Neural crest cell (in vitro differentiated cells): Measurements from ENCODE around the gene NCAPG2. TPM values are rescaled to one million over a fixed set of nuclear protein-coding genes. Genes with fewer than 3 reads are reported as not detected.

ENCODE experiments used
- DNase-seq: peaks from one replicate; pipeline ENCODE4 v3.0.0; 2021; ENCODE audit warnings: low read depth, mixed read lengths, low spot score
- H3K27ac Mint-ChIP-seq: one replicate; pipeline ENCODE4 v1.8.0; 2021; ENCODE audit warnings: mild to moderate bottlenecking, mixed read lengths; ENCODE audit not compliant: unreplicated experiment
- H3K27me3 Mint-ChIP-seq: 2 replicates; pipeline ENCODE4 v1.8.0; 2021; ENCODE audit warnings: low read depth, mild to moderate bottlenecking, mixed read lengths
- H3K36me3 Mint-ChIP-seq: 2 replicates; pipeline ENCODE4 v1.8.0; 2021; ENCODE audit warnings: low read depth, mild to moderate bottlenecking, mixed read lengths
- H3K4me1 Mint-ChIP-seq: 2 replicates; pipeline ENCODE4 v1.8.0; 2021; ENCODE audit warnings: mixed read lengths
- H3K4me3 Mint-ChIP-seq: one replicate; pipeline ENCODE4 v1.8.0; 2021; ENCODE audit warnings: mild to moderate bottlenecking, mixed read lengths
- H3K9me3 Mint-ChIP-seq: 2 replicates; pipeline ENCODE4 v1.8.0; 2021; ENCODE audit warnings: mixed read lengths
- total RNA-seq: library from RNA; stranded (reverse); gene quantifications from 2 replicates; pipeline ENCODE4 v1.2.1, GENCODE V29; 2021
- TF ChIP-seq, protein P1 (sequence below): fragments of 200-600 bp; sonication (generic); conservative IDR thresholded peaks from 2 replicates; pipeline ENCODE4 v1.5.0; 2021; ENCODE audit warnings: antibody characterized with exemption, mild to moderate bottlenecking

NCAPG2 gene
- total RNA-seq, 1 donor from 2014 or later = 84.9 TPM

DNA sequence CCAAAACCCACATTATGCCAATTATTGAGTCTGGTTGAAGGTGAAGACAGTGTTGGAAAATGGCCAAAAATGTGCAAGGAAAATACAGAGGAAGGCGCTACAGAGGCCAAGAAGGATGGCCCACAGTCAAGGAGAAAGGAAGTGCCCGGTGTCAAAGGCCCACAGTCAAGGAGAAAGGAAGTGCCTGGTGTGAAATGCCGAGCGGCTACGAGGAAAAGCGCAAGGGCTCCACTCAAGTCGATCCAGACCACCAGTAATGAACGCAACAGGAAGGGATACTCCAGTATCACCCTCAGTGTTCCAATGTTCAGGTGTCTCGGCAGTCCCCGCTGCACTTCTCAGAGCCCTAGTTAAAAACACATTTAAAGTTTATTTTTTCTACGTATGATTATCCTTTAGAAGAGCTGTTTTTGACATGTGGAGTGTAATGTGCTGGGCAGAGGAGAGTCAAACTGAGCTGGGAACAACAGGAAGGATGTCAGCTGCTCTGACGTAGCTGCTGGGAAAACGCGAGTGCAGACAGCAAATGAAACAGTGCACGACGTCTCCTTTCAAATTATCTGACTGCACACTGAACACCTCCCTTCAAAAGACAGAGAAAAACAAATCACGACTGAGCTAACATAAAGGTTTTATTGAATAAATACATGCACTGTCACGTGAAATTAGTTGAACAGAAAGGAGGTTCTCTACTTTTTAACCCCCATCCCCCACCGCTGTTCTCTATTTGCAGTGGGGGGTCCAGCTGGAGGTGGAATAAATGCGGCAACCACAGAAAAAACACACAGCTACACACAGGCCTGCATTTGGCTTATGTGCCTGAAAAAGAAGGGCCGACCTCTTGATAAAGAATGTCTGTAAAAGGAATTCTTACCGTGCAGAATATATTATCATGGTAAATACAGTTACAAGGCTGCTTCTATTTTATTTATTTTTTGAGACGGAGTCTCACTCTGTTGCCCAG, 26.1 kb upstream of the NCAPG2 start:
- DNase-seq = no peak
- H3K36me3 Mint-ChIP-seq = peaks cover 13% of the 10 kb centered on the region
- peaks cover 16% of the 10 kb centered on the region for H3K4me1 Mint-ChIP-seq
- H3K27me3 Mint-ChIP-seq = no peaks in the 10 kb centered on the region
- TF ChIP-seq, protein P1, sequence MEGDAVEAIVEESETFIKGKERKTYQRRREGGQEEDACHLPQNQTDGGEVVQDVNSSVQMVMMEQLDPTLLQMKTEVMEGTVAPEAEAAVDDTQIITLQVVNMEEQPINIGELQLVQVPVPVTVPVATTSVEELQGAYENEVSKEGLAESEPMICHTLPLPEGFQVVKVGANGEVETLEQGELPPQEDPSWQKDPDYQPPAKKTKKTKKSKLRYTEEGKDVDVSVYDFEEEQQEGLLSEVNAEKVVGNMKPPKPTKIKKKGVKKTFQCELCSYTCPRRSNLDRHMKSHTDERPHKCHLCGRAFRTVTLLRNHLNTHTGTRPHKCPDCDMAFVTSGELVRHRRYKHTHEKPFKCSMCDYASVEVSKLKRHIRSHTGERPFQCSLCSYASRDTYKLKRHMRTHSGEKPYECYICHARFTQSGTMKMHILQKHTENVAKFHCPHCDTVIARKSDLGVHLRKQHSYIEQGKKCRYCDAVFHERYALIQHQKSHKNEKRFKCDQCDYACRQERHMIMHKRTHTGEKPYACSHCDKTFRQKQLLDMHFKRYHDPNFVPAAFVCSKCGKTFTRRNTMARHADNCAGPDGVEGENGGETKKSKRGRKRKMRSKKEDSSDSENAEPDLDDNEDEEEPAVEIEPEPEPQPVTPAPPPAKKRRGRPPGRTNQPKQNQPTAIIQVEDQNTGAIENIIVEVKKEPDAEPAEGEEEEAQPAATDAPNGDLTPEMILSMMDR = no peak
- H3K4me3 Mint-ChIP-seq = no peak overlapping the region
- H3K27ac Mint-ChIP-seq = peak overlapping the region; percentile 1
- no peaks in the 10 kb centered on the region for H3K9me3 Mint-ChIP-seq

DNA sequence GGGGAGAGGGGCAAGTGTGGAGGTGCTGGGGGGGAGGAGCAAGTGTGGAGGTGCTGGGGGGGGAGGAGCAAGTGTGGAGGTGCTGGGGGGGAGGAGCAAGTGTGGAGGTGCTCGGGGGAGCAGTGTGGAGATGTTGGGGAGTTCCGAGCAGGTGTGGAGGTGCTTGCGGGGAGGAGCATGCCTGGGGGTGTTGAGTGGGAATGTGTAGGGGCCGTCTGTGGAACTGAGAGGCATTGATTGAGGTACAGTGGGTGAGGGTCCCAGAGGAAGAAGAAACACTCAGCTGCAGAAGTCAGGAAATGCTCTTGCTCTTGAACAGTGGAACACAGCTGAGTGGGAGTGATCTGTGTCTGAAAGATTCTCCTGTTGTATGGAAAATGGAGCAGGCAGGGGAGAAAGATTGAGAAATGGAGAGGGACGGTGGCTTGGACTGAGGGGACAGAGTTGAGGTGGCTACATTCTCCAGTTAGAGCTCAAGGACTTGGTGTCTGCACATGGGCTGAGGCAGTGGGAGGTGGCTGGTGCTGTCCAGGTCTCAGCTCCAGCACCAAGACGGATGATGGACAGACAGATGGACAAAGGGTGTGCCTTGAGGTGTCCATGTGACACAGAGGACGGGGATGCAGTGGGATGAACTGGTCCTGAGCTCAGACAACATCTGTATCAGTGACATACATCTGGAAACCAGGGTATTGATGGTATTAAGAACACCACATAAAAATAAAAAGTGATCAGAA, 25.2 kb upstream of the NCAPG2 start:
- Mint-ChIP-seq H3K27me3 (no peaks in the 10 kb centered on the region), H3K9me3 (no peaks in the 10 kb centered on the region), H3K27ac (peak overlapping the region; percentile 7), H3K36me3 (peaks cover 12% of the 10 kb centered on the region), H3K4me3 (no peak overlapping the region), H3K4me1 (peaks cover 16% of the 10 kb centered on the region)
- no peak for DNase-seq
- TF ChIP-seq, protein P1 = no peak

DNA sequence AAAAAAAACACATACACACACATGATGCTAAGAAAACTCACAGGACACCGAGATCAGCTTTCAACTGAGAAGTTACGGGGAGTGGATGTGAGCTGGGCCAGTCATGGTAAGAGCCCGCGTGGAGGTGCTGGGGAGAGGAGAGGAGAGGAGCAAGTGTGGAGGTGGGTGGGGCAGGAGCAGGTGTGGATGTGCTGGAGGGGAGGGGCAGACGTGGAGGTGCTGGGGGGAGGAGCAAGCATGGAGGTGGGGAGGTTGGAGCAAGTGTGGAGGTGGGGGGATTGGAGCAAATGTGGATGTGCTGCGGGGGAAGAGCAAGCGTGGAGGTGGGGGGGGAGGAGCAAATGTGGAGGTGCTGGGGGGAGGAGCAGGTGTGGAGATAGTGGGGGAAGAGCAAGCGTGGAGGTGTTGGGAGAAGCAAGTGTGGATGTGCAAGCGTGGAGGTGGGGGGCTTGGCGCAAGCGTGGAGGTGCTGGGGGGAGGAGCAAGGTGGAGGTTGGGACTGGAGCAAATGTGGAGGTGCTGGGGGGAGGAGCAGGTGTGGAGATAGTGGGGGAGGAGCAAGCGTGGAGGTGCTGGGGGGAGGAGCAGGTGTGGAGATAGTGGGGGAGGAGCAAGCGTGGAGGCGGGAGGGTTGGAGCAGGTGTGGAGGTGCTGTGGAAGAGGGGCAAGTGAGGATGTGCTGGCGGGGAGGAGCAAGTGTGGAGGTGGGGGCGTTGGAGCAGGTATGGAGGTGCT, 24.5 kb upstream of the NCAPG2 start:
- H3K9me3 Mint-ChIP-seq = peaks cover 2% of the 10 kb centered on the region
- H3K27me3 Mint-ChIP-seq = no peaks in the 10 kb centered on the region
- TF ChIP-seq, protein P1 = no peak
- no peak overlapping the region for H3K4me3 Mint-ChIP-seq
- DNase-seq = no peak
- H3K4me1 Mint-ChIP-seq = peaks cover 16% of the 10 kb centered on the region
- no peak overlapping the region for H3K27ac Mint-ChIP-seq
- peaks cover 9% of the 10 kb centered on the region for H3K36me3 Mint-ChIP-seq

DNA sequence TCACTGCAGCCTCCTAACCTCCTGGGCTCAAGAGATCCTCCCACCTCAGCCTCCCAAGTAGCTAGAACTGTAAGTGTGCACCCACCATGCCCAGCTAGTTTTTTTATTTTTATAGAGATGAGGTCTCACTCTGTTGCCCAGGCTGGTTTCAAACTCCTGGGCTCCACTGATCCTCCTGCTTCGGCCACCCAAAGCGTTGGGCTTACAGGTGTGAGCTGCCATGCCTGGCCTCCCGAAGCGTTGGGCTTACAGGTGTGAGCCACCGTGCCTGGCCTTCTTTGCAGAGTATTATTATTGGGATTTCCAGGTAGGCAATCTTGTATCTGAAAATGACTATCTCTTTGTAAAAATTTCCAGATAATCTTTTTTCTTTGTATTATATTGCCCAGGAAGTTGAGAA, 23.1 kb upstream of the NCAPG2 start:
- TF ChIP-seq, protein P1 = no peak
- no peaks in the 10 kb centered on the region for H3K27me3 Mint-ChIP-seq
- H3K9me3 Mint-ChIP-seq = peaks cover 2% of the 10 kb centered on the region
- H3K27ac Mint-ChIP-seq = no peak overlapping the region
- peaks cover 16% of the 10 kb centered on the region for H3K4me1 Mint-ChIP-seq
- no peak overlapping the region for H3K4me3 Mint-ChIP-seq
- H3K36me3 Mint-ChIP-seq = peaks cover 8% of the 10 kb centered on the region
- no peak for DNase-seq

DNA sequence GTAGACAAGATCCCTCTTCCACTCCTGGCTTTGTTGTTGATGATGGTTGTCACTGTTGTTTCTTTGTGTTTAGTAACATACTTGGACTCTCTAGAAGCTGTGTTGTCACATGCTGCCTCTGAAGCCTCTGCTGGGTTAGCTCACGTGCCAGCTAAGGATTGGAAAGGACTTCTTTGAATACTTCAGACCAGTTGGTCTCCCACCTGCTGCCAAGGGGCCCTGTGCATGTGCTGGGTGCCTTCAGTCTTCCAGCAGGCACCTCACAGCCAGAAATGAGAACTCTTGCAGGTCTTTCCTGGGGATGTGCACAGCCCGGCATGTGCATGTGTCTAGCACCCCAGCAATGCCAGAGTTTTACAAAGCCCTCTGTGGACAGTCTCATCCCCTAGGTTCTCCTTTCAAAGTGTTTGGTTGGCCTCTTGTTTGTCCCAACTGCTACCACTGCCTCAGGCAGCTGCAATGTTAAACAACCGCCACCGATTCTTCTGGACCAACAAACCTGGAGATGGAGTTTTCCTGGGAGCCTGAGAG, 21.7 kb upstream of the NCAPG2 start:
- Mint-ChIP-seq H3K4me1 (peaks cover 13% of the 10 kb centered on the region), H3K4me3 (no peak overlapping the region), H3K27me3 (no peaks in the 10 kb centered on the region), H3K36me3 (peaks cover 8% of the 10 kb centered on the region), H3K27ac (no peak overlapping the region), H3K9me3 (peaks cover 2% of the 10 kb centered on the region)
- no peak for DNase-seq
- TF ChIP-seq, protein P1 = no peak
